ENCODE measurements around the gene OAS2.
A peak's percentile ranks its signal among the peaks of the same experiment; 100 is the strongest.

Gene OAS2

DNA sequence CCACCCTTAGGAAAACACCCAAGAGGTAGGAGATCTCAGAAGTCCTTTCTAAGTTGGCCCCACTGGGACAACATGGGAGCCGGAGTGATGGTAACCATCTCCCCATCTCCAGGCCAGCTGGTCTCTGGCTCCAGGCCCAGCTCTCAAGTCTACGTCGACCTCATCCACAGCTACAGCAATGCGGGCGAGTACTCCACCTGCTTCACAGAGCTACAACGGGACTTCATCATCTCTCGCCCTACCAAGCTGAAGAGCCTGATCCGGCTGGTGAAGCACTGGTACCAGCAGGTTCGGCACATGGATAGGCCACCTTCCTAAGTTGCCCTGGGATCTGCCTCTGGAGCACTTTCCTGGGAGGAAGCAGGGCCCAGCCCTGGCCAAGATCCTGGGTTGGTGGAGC is 11.0 kb upstream of the OAS2 start:
- no peak overlapping the region for H3K4me3 Mint-ChIP-seq
- ATAC-seq: no peak

DNA sequence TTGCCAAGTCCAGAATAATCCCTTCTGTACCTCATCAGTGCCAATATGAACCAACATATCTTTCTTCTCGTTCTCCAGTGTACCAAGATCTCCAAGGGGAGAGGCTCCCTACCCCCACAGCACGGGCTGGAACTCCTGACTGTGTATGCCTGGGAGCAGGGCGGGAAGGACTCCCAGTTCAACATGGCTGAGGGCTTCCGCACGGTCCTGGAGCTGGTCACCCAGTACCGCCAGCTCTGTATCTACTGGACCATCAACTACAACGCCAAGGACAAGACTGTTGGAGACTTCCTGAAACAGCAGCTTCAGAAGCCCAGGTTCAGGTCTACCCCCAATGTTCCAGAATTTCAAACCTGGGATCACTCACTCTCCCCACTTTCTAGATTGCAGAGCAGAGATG is 10.5 kb upstream of the OAS2 start:
- H3K36me3 Mint-ChIP-seq: peaks cover 8% of the 10 kb centered on the region
- H3K27ac Mint-ChIP-seq: no peak overlapping the region
- DNase-seq (ENCODE audit: low spot score in 2 of 2) (no peak), ATAC-seq (no peak)
- no peak overlapping the region for H3K4me3 Mint-ChIP-seq
- no peaks in the 10 kb centered on the region for H3K4me1 Mint-ChIP-seq
- no peaks in the 10 kb centered on the region for H3K9me3 Mint-ChIP-seq

More for the DNA sequence above, 11.0 kb upstream of the OAS2 start:
- peaks cover 8% of the 10 kb centered on the region for H3K36me3 Mint-ChIP-seq
- no peaks in the 10 kb centered on the region for H3K4me1 Mint-ChIP-seq
- DNase-seq (ENCODE audit: low spot score in 2 of 2): no peak
- H3K9me3 Mint-ChIP-seq: no peaks in the 10 kb centered on the region
- no peak overlapping the region for H3K27ac Mint-ChIP-seq

DNA sequence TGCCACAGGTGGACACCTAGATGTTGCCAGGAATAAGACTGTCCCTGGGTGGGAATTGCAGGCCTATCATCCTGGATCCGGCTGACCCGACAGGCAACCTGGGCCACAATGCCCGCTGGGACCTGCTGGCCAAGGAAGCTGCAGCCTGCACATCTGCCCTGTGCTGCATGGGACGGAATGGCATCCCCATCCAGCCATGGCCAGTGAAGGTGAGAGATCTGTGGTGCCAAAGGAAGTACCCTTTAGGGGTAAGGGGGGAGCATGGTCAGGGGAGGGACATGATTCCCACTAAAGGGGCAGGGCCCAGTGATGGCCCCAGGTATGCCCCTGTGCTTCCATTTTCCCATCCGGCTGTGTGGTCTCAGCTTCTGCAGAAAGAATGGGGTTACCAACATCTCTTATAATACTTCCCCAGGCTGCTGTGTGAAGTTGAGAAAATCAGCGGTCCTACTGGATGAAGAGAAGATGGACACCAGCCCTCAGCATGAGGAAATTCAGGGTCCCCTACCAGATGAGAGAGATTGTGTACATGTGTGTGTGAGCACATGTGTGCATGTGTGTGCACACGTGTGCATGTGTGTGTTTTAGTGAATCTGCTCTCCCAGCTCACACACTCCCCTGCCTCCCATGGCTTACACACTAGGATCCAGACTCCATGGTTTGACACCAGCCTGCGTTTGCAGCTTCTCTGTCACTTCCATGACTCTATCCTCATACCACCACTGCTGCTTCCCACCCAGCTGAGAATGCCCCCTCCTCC is 8.6 kb upstream of the OAS2 start:
- Mint-ChIP-seq H3K4me1 (no peaks in the 10 kb centered on the region), H3K36me3 (no peaks in the 10 kb centered on the region), H3K4me3 (no peak overlapping the region), H3K27ac (peak overlapping the region; percentile 39), H3K9me3 (no peaks in the 10 kb centered on the region)
- DNase-seq (ENCODE audit: low spot score in 2 of 2) (no peak), ATAC-seq (no peak)

DNA sequence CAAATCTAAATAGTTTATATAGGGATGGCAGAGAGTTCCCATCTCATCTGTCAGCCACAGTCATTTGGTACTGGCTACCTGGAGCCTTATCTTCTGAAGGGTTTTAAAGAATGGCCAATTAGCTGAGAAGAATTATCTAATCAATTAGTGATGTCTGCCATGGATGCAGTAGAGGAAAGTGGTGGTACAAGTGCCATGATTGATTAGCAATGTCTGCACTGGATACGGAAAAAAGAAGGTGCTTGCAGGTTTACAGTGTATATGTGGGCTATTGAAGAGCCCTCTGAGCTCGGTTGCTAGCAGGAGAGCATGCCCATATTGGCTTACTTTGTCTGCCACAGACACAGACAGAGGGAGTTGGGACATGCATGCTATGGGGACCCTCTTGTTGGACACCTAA is 7.9 kb upstream of the OAS2 start:
- H3K36me3 Mint-ChIP-seq: no peaks in the 10 kb centered on the region
- no peak for ATAC-seq
- H3K4me3 Mint-ChIP-seq: no peak overlapping the region
- no peak for DNase-seq (ENCODE audit: low spot score in 2 of 2)
- no peak overlapping the region for H3K27ac Mint-ChIP-seq
- no peaks in the 10 kb centered on the region for H3K9me3 Mint-ChIP-seq
- H3K4me1 Mint-ChIP-seq: no peaks in the 10 kb centered on the region

DNA sequence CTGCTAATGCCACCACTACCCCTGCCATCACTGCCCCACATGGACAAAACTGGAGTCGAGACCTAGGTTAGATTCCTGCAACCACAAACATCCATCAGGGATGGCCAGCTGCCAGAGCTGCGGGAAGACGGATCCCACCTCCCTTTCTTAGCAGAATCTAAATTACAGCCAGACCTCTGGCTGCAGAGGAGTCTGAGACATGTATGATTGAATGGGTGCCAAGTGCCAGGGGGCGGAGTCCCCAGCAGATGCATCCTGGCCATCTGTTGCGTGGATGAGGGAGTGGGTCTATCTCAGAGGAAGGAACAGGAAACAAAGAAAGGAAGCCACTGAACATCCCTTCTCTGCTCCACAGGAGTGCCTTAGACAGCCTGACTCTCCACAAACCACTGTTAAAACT is 7.1 kb upstream of the OAS2 start:
- Mint-ChIP-seq H3K4me1 (no peaks in the 10 kb centered on the region), H3K4me3 (no peak overlapping the region), H3K27ac (peak overlapping the region; percentile 48), H3K36me3 (no peaks in the 10 kb centered on the region), H3K9me3 (no peaks in the 10 kb centered on the region)
- ATAC-seq (no peak), DNase-seq (ENCODE audit: low spot score in 2 of 2) (no peak)

DNA sequence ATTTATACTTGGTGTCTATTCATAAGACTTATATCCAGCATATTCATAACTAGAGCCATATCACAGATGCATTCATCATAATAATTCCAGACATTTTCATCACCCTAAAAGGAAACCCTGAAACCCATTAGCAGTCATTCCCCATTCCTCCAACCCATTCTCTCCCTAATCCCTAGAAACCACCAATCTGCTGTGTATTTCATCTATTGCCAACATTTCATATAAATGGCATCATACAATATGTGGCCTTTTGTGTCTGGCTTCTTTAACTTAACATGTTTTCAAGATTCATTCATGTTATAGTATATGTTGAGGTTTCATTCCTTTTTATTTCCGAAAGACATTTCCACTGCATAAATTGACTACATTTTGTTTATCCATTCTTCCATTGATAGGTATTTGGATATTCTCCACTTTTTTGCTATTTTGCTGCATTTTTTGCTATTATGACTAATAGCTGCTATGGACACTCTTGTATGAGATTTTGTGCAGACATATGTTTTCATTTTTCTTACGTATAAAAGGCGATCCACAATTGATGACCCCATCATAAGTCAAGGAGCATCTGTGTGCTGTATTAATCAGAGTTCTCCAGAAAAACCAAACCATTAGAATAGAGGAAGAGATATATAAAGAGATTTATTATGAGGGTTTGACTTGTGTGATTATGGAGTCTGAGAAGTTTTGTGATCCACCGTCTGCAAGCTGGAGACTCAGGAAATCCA is 5.1 kb upstream of the OAS2 start:
- no peaks in the 10 kb centered on the region for H3K9me3 Mint-ChIP-seq
- DNase-seq (ENCODE audit: low spot score in 2 of 2) (no peak), ATAC-seq (no peak)
- H3K4me3 Mint-ChIP-seq: no peak overlapping the region
- no peak overlapping the region for H3K27ac Mint-ChIP-seq
- no peaks in the 10 kb centered on the region for H3K36me3 Mint-ChIP-seq
- peaks cover 6% of the 10 kb centered on the region for H3K4me1 Mint-ChIP-seq

DNA sequence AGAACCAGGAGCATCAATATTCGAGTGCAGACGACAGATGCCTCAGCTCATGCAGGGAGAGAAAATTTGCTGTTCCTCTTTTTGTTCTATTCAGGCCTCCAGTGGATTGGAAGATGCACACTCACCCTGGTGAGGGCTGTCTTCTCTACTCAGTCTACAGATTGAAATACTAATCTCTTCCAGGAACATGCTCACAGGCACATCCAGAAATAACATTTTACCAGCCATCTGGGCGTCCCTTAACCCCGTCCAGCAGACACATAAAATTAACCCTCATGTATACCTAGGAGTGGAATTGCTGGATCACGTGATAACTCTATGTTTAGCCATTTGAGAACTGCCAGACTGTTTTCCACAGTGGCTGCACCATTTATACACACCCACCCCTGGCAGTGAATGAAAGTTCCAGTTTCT is 4.5 kb upstream of the OAS2 start:
- H3K27ac Mint-ChIP-seq: no peak overlapping the region
- peaks cover 6% of the 10 kb centered on the region for H3K4me1 Mint-ChIP-seq
- H3K9me3 Mint-ChIP-seq: no peaks in the 10 kb centered on the region
- no peak for ATAC-seq
- no peaks in the 10 kb centered on the region for H3K36me3 Mint-ChIP-seq
- H3K4me3 Mint-ChIP-seq: no peak overlapping the region
- no peak for DNase-seq (ENCODE audit: low spot score in 2 of 2)

DNA sequence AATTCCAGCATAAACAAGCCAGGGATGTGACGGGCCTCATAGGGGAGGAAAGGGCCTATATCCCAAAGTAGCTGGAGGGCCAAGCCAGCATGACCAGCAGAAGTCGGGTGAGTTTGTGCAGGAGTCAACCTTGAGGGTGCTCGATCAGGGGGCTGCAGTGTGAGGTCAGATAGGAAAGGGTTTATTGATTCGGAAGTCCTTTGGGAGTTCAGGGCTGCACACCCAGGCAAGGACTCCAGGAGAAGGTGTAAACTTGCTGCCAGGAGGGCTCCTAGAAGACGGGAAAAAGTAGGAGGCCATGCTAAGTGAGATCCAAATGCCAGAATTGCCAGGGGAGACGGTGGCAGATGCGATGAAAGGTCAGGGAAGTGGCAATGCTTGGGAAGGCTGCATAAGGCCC is 3.4 kb upstream of the OAS2 start:
- no peak overlapping the region for H3K4me3 Mint-ChIP-seq
- no peaks in the 10 kb centered on the region for H3K9me3 Mint-ChIP-seq
- no peak for DNase-seq (ENCODE audit: low spot score in 2 of 2)
- ATAC-seq: no peak
- no peaks in the 10 kb centered on the region for H3K36me3 Mint-ChIP-seq
- peaks cover 13% of the 10 kb centered on the region for H3K4me1 Mint-ChIP-seq
- no peak overlapping the region for H3K27ac Mint-ChIP-seq

DNA sequence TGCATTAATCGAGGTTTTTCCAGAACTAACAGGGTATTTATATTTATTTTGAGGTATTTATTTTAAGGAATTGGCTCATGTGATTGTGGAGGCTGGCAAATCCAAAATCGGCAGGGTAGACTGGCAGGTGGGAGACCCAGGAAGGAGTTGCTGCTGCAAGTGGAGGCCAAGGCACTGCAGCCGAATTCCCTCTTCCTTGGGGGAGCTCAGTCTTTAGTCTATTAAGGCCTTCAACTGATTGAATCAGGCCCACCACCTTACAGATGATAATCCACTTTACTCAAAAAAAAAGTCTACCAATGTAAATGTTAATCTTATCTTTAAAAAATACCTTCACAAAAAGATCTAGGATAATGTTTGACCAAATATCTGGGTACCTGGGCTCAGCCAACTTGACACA is 1.2 kb upstream of the OAS2 start:
- Mint-ChIP-seq H3K27ac (peak overlapping the region; percentile 95), H3K4me3 (peak overlapping the region; percentile 96), H3K9me3 (no peaks in the 10 kb centered on the region), H3K4me1 (peaks cover 34% of the 10 kb centered on the region), H3K36me3 (no peaks in the 10 kb centered on the region)
- DNase-seq (ENCODE audit: low spot score in 2 of 2) (no peak), ATAC-seq (no peak)

DNA sequence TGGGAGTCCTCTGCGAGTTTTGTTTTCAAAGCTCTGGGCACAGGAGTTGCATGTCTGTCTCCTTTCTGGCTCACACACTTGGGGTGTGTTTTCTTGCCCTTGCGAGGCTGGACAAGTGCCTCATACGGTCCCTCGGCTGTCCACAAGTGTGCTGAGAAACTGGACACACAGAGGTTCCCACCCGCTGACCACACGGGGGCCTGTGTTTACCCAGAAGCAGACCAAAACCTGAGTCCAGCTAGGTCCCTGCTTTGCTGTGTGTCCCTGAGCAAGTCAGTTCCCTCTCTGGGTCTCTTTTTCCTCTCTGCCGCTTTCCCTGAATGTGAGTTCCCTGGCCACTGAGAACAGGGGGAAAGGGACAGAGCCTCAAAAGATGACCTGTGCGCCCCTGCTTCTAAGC is 678 bp upstream of the OAS2 start:
- H3K36me3 Mint-ChIP-seq: no peaks in the 10 kb centered on the region
- no peak for ATAC-seq
- peaks cover 39% of the 10 kb centered on the region for H3K4me1 Mint-ChIP-seq
- H3K9me3 Mint-ChIP-seq: no peaks in the 10 kb centered on the region
- H3K4me3 Mint-ChIP-seq: peak overlapping the region; percentile 96
- DNase-seq (ENCODE audit: low spot score in 2 of 2): no peak
- peak overlapping the region; percentile 95 for H3K27ac Mint-ChIP-seq

DNA sequence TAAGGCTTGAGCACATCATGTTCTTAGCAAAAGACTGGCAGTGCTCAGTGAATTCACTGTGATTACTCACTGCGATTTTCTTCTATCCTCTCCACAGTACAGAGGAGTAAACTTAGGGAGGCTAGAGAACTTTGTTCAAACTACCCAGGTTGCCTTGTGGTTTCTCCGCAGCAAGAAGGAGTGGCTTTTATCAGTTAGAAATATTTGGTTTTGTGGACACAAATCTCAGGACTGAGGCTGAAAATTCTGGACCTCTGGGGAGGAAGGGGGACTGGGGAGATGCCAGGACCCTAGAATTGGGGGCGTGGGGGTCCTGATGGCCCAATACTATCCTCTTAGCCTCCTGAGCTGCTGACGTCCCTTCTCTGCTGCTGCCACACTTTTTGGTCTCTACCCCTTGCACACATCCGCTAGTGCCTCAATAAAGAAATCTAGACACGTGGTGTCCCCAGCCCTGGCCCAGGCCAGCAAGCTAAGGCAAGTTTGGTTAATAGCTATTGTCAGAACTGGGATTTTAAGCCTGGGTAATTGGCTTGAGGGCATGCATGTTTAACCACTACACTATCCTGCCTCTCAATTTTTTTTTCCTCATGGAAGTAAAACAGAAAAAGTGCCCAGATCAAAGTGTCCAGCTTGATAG is 842 bp downstream of the OAS2 start:
- peak overlapping the region; percentile 95 for H3K27ac Mint-ChIP-seq
- ATAC-seq (peak; percentile 65), DNase-seq (ENCODE audit: low spot score in 2 of 2) (peak; percentile 9 to 70)
- H3K4me1 Mint-ChIP-seq: peaks cover 44% of the 10 kb centered on the region
- peak overlapping the region; percentile 96 for H3K4me3 Mint-ChIP-seq
- no peaks in the 10 kb centered on the region for H3K9me3 Mint-ChIP-seq
- no peaks in the 10 kb centered on the region for H3K36me3 Mint-ChIP-seq

DNA sequence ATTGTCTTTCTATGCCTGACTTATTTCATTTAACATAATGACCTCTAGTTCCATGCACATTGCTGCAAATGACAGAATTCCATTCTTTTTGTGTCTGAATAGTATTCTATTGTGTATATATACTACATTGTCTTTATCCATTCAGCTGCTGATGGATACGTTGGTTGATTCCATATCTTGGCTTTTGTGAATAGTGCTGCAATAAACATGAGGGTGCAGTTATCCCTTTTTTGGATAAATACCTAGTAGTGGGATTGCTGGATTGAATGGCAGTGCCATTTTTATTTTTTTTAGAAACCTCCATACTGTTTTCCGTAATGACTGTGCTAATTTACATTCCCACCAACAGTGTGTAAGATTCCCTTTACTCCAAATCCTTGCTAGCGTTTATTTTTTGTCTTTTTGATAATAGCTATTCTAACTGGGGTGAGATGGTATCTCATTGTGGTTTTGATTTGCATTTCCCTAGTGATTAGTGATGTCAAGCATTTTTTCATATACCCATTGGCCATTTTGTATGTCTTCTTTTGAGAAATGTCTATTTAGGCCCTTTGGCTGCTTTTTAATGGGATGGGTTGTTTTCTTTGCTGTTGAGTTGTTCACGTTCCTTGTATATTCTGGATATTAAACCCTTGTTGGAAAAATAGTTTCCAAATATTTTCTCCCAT is 2.3 kb downstream of the OAS2 start:
- DNase-seq (ENCODE audit: low spot score in 2 of 2): no peak
- peak overlapping the region; percentile 95 for H3K27ac Mint-ChIP-seq
- no peaks in the 10 kb centered on the region for H3K36me3 Mint-ChIP-seq
- H3K9me3 Mint-ChIP-seq: peaks cover 8% of the 10 kb centered on the region
- ATAC-seq: no peak
- peaks cover 51% of the 10 kb centered on the region for H3K4me1 Mint-ChIP-seq
- peak overlapping the region; percentile 96 for H3K4me3 Mint-ChIP-seq

DNA sequence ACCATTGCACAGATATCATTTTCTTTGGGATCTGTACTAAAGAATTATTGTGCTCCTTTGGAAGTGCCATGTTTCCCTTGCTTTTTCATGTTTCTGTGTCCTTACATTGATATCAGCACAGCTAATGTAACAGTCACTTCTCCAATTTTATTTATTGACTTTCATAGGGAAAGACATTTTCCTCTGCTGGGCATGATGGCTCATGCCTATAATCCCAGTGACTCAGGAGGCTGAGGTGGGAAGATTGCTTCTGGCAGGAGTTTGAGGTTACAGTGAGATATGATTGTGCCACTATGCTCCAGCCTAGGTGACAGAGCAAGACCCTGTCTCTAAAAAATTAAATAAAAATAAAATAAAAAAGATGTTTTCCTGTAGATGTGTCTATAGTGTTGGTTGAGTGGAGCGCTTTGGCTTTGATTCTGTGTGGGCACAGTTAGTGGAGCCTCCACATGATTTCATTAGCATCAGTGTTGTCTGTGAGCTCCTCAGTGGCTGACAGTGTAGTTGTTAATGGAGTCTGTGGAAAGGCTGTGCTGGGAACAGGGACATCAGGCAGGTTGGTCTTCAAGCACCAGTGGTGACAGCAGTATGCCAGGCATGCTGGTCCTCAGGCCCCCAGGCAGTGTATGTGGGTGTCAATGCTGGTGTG is 7.4 kb downstream of the OAS2 start:
- Mint-ChIP-seq H3K27ac (peak overlapping the region; percentile 68), H3K36me3 (peaks cover 43% of the 10 kb centered on the region), H3K4me3 (no peak overlapping the region), H3K4me1 (peaks cover 57% of the 10 kb centered on the region), H3K9me3 (peaks cover 8% of the 10 kb centered on the region)
- ATAC-seq: no peak
- no peak for DNase-seq (ENCODE audit: low spot score in 2 of 2)

DNA sequence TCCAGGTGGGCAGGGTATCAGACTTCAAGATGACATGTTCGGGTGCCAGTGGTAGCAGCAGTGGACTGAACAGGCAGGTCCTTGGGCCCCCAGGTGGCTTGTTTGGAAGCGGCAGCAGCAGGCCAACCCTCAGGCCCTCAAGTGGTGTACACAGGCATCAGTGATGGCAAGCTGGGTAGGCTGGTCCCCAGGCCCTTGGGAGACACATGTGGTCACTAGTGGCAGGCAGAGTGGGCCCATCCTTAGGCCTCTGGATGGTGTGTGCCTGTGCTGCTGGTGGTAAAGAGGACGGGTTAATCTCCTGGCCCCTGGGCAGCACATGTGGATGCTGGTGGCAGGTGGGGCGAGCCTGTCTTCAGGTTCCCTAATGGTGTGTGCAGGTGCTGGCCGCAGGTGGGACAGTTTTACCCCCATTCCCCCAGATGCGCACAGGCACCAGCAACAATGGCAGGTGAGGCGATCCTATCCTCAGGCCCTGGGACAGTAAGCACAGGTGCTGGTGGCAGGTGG is 8.0 kb downstream of the OAS2 start:
- no peak overlapping the region for H3K4me3 Mint-ChIP-seq
- H3K27ac Mint-ChIP-seq: peak overlapping the region; percentile 68
- DNase-seq (ENCODE audit: low spot score in 2 of 2) (no peak), ATAC-seq (no peak)
- peaks cover 8% of the 10 kb centered on the region for H3K9me3 Mint-ChIP-seq
- H3K36me3 Mint-ChIP-seq: peaks cover 48% of the 10 kb centered on the region
- peaks cover 51% of the 10 kb centered on the region for H3K4me1 Mint-ChIP-seq

DNA sequence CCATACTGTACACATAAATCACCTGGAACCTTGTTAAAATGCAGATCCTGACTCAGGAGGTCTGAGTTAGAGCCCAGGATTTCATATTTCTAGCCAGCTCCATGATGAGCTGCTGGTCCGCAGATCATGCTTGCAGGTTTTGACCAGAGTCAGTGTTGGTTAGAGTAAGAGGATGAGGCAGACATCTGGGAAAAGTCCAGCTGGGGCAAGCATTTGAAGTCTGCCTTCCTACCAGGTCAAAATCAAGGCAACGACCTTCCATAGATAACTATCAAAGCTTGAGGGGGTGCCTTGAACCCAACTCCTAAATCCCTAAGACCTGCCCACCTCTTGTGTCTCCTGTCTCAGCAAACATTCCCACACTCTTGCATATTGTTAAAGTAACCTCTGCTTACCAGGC is 9.2 kb downstream of the OAS2 start:
- Mint-ChIP-seq H3K27ac (peak overlapping the region; percentile 88), H3K4me1 (peaks cover 39% of the 10 kb centered on the region), H3K36me3 (peaks cover 55% of the 10 kb centered on the region), H3K9me3 (peaks cover 8% of the 10 kb centered on the region), H3K4me3 (no peak overlapping the region)
- no peak for ATAC-seq
- DNase-seq (ENCODE audit: low spot score in 2 of 2): no peak

Measured in stimulated activated effector memory CD8-positive, alpha-beta T cell treated with anti-CD3 and anti-CD28 coated beads, Interleukin-12 subunit alpha, Interleukin-12 subunit beta, amount 100 ng/mL, for 72 hours (primary cell).